Upper lobe of left lung (tissue), 4 donors: Measurements from ENCODE around the gene PITX1.

Experiments
- CTCF ChIP-seq, 6 experiments: fragments of 450-650 bp in 4 of 6; fragments of 200-600 bp in 2 of 6; sonication (generic) in 2 of 6; IDR thresholded peaks; one replicate each; pipeline ENCODE4 v1.5.1; 2016 to 2019; ENCODE audit warnings: antibody characterized with exemption in 6 of 6
- POLR2AphosphoS5 ChIP-seq, 2 donors: sonication (generic); formaldehyde crosslinking; IDR thresholded peaks; one replicate each; pipeline ENCODE4 v1.5.1; 2017; ENCODE audit warnings: antibody characterized with exemption in 2 of 2

DNA sequence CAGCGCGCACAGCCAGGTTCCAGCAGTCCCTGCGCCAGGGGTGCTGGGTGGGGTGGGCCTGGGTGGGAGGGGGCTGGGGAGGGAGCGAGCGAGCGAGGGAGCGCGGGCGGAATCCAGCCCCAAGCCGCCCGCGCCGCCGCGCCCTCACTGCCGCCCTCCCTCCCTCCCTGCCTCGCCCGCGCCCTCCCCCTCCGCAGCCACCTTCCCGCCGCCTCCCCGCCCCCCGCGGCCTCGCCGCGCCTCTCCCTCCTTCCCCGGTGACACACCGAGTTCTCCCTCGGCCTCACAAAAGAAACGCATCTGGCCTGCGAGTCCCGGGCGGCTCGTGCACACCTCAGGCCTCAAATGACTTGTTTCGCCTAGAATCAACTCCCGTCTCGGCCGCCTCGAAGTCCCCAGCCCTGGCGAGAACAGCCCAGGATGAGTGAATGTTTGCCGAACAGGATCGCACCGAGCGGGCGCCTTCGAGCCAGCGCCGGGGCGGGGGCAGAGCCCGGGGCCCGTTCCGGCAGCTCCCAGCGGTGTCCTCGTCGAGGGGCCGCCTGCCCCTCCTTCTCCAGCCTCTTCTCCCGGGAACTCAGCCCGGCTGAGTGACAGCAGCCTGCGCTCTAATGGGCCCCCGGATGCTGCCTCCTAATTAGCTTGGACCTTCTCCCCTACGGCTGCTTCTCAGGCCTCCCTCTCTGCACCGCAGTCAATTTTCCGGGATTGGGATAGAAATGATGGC, 371 bp upstream of the PITX1 start:
- TF ChIP-seq CTCF (IDR thresholded peaks at IDR 0.05) (no peak), POLR2AphosphoS5 (IDR thresholded peaks at IDR 0.05) (no peak)
